Trophoblast cell (in vitro differentiated cells and primary cell): ENCODE measurements around the gene SEMA6C.
"Not testable (repeated sequence)": the region's sequence is repeated elsewhere in the genome, so short reads cannot be mapped to it uniquely, and the experiment has no call there.

Experiments used
- DNase-seq, 2 donors: peaks; one replicate each; pipeline ENCODE4 v3.0.0-alpha.2; 2016
- H2AFZ ChIP-seq: 2 replicates; pipeline ENCODE4 v1.6.1; 2013; ENCODE audit warnings: low read length, moderate library complexity, mild to moderate bottlenecking; ENCODE audit not compliant: insufficient read depth, poor library complexity
- H2AK5ac ChIP-seq: 2 replicates; pipeline ENCODE4 v1.6.1; 2013; ENCODE audit warnings: mild to moderate bottlenecking, low read length
- H2BK120ac ChIP-seq: 2 replicates; pipeline ENCODE4 v1.6.1; 2013; ENCODE audit warnings: low read length, mild to moderate bottlenecking, moderate library complexity; ENCODE audit not compliant: insufficient read depth, poor library complexity
- H2BK12ac ChIP-seq: 2 replicates; pipeline ENCODE4 v1.6.1; 2013; ENCODE audit warnings: mild to moderate bottlenecking, low read length, moderate library complexity
- H2BK5ac ChIP-seq: 2 replicates; pipeline ENCODE4 v1.6.1; 2013; ENCODE audit warnings: low read length, low read depth, moderate library complexity, mild to moderate bottlenecking; ENCODE audit not compliant: poor library complexity
- H3K14ac ChIP-seq: 2 replicates; pipeline ENCODE4 v1.6.1; 2013; ENCODE audit warnings: mild to moderate bottlenecking, low read length
- H3K18ac ChIP-seq: 2 replicates; pipeline ENCODE4 v1.6.1; 2013; ENCODE audit warnings: mild to moderate bottlenecking, low read length
- H3K23ac ChIP-seq: 2 replicates; pipeline ENCODE4 v1.6.1; 2013; ENCODE audit warnings: low read length
- H3K27ac ChIP-seq: 2 replicates; pipeline ENCODE4 v1.5.1; 2013; ENCODE audit warnings: low read depth, mild to moderate bottlenecking, inconsistent platforms, low read length, moderate library complexity
- H3K27me3 ChIP-seq: 2 replicates; pipeline ENCODE4 v1.6.1; 2013; ENCODE audit warnings: inconsistent platforms, mild to moderate bottlenecking, low read length, moderate library complexity; ENCODE audit not compliant: insufficient read depth
- H3K36me3 ChIP-seq, 2 experiments: 1 replicate in 1 of 2; 2 replicates in 1 of 2; pipeline ENCODE4 v1.6.1; 2013; ENCODE audit warnings: low read length in 2 of 2, mild to moderate bottlenecking in 2 of 2, moderate library complexity in 1 of 2; ENCODE audit not compliant: insufficient read depth in 2 of 2, control insufficient read depth in 1 of 2
- H3K4ac ChIP-seq: 2 replicates; pipeline ENCODE4 v1.6.1; 2013; ENCODE audit warnings: low read depth, mild to moderate bottlenecking, low read length, moderate library complexity
- H3K4me1 ChIP-seq, 2 experiments: 1 replicate in 1 of 2; 2 replicates in 1 of 2; pipeline ENCODE4 v1.6.1; 2013; ENCODE audit warnings: low read length in 2 of 2, mild to moderate bottlenecking in 2 of 2, moderate library complexity in 1 of 2; ENCODE audit not compliant: insufficient read depth in 2 of 2, control insufficient read depth in 1 of 2
- H3K4me2 ChIP-seq: 2 replicates; pipeline ENCODE4 v1.6.1; 2013; ENCODE audit warnings: inconsistent platforms, mild to moderate bottlenecking, low read length, moderate library complexity
- H3K4me3 ChIP-seq: 2 replicates; pipeline ENCODE4 v1.5.1; 2013; ENCODE audit warnings: mild to moderate bottlenecking, low read depth, low read length, inconsistent platforms
- H3K79me1 ChIP-seq: one replicate; pipeline ENCODE4 v1.6.1; 2013; ENCODE audit warnings: low read length
- H3K79me2 ChIP-seq: 2 replicates; pipeline ENCODE4 v1.6.1; 2013; ENCODE audit warnings: low read length, mild to moderate bottlenecking; ENCODE audit not compliant: control insufficient read depth, insufficient read depth, poor library complexity
- H3K9ac ChIP-seq: 2 replicates; pipeline ENCODE4 v1.6.1; 2013; ENCODE audit warnings: mild to moderate bottlenecking, low read length
- H3K9me3 ChIP-seq: 2 replicates; pipeline ENCODE4 v1.6.1; 2013; ENCODE audit warnings: low read depth, mild to moderate bottlenecking, control low read depth, inconsistent platforms, low read length; ENCODE audit not compliant: insufficient read depth
- H4K12ac ChIP-seq: 2 replicates; pipeline ENCODE4 v1.6.1; 2013; ENCODE audit warnings: low read depth, mild to moderate bottlenecking, low read length, moderate library complexity
- H4K8ac ChIP-seq: 2 replicates; pipeline ENCODE4 v1.6.1; 2013; ENCODE audit warnings: low read depth, mild to moderate bottlenecking, low read length, moderate library complexity
- H4K91ac ChIP-seq: one replicate; pipeline ENCODE4 v1.6.1; 2013; ENCODE audit warnings: low read depth, mild to moderate bottlenecking, low read length, moderate library complexity
- WGBS: extraction: QIAGEN DNeasy Blood & Tissue Kit; methylation state at CpG from one replicate; pipeline ENCODE4 v1.1.7; 2013; ENCODE audit warnings: missing lambda C conversion rate; ENCODE audit not compliant: insufficient read length, insufficient coverage; ENCODE audit errors: extremely low coverage; 5-methylcytosine and 5-hydroxymethylcytosine counted together

Gene SEMA6C

GRCh38 chr1:151106894-151107293 is 39.5 kb downstream of the SEMA6C start:
- Histone ChIP-seq H4K8ac (no peak overlapping the region), H3K79me2 (no peaks in the 10 kb centered on the region), H3K27ac (no peak overlapping the region), H3K23ac (no peak overlapping the region), H2AFZ (no peak overlapping the region), H2BK12ac (no peak overlapping the region), H3K27me3 (no peaks in the 10 kb centered on the region), H3K9me3 (no peaks in the 10 kb centered on the region), H3K4me2 (no peak overlapping the region), H3K79me1 (no peaks in the 10 kb centered on the region), H2BK5ac (no peak overlapping the region), H4K91ac (no peak overlapping the region), H3K9ac (no peak overlapping the region), H3K36me3 (no peaks in the 10 kb centered on the region), H3K4me1 (no peaks in the 10 kb centered on the region), H3K4me3 (no peak overlapping the region), H3K4ac (no peak overlapping the region), H4K12ac (no peak overlapping the region), H3K14ac (no peak overlapping the region), H2BK120ac (no peak overlapping the region), H2AK5ac (no peak overlapping the region), H3K18ac (no peak overlapping the region)
- no peak for DNase-seq
- no CpG with 5 or more reads among the region's 2 CpGs for WGBS

GRCh38 chr1:151104630-151105029 is 41.8 kb downstream of the SEMA6C start:
- Histone ChIP-seq H4K12ac (no peak overlapping the region), H3K79me2 (no peaks in the 10 kb centered on the region), H2BK12ac (no peak overlapping the region), H3K27ac (no peak overlapping the region), H3K4ac (no peak overlapping the region), H3K27me3 (no peaks in the 10 kb centered on the region), H4K8ac (no peak overlapping the region), H3K18ac (no peak overlapping the region), H3K79me1 (no peaks in the 10 kb centered on the region), H3K14ac (no peak overlapping the region), H3K4me2 (no peak overlapping the region), H3K4me1 (no peaks in the 10 kb centered on the region), H2AFZ (no peak overlapping the region), H2AK5ac (no peak overlapping the region), H3K9ac (no peak overlapping the region), H3K9me3 (no peaks in the 10 kb centered on the region), H3K36me3 (no peaks in the 10 kb centered on the region), H3K4me3 (no peak overlapping the region), H3K23ac (no peak overlapping the region), H4K91ac (no peak overlapping the region), H2BK5ac (no peak overlapping the region), H2BK120ac (no peak overlapping the region)
- DNase-seq: no peak

- H3K79me1 ChIP-seq: no peaks in the 10 kb centered on the region
- WGBS: no CpG with 5 or more reads among the region's 1 CpG
- no peak overlapping the region for H3K4me2 ChIP-seq
- no peak overlapping the region for H2AK5ac ChIP-seq
- no peak overlapping the region for H3K9ac ChIP-seq
- no peak overlapping the region for H3K14ac ChIP-seq
- H2BK12ac ChIP-seq: no peak overlapping the region
- H2BK120ac ChIP-seq: no peak overlapping the region
- no peak overlapping the region for H3K23ac ChIP-seq
- H2BK5ac ChIP-seq: no peak overlapping the region
- H3K18ac ChIP-seq: no peak overlapping the region
- no peak overlapping the region for H3K4me3 ChIP-seq
- no peaks in the 10 kb centered on the region for H3K4me1 ChIP-seq
- H4K91ac ChIP-seq: no peak overlapping the region
- H3K27ac ChIP-seq: no peak overlapping the region
- no peak overlapping the region for H4K8ac ChIP-seq
- no peaks in the 10 kb centered on the region for H3K36me3 ChIP-seq
- H3K4ac ChIP-seq: no peak overlapping the region
- H3K79me2 ChIP-seq: no peaks in the 10 kb centered on the region
- H3K9me3 ChIP-seq: no peaks in the 10 kb centered on the region
- no peak overlapping the region for H2AFZ ChIP-seq
- no peak overlapping the region for H4K12ac ChIP-seq
- H3K27me3 ChIP-seq: no peaks in the 10 kb centered on the region
- DNase-seq: no peak
Observed at GRCh38 chr1:151098126-151098525, 48.3 kb downstream of the SEMA6C start.

GRCh38 chr1:151097426-151097825 is 49.0 kb downstream of the SEMA6C start:
- not testable (repeated sequence) for H2BK5ac ChIP-seq, H4K12ac ChIP-seq, H3K27ac ChIP-seq, H3K79me2 ChIP-seq, H3K4ac ChIP-seq, H4K91ac ChIP-seq, H3K23ac ChIP-seq, H3K9ac ChIP-seq, H3K4me2 ChIP-seq, H3K9me3 ChIP-seq, H3K36me3 ChIP-seq, H3K4me1 ChIP-seq, H3K14ac ChIP-seq, H3K4me3 ChIP-seq, H2AK5ac ChIP-seq, H3K27me3 ChIP-seq, H3K79me1 ChIP-seq, H2BK12ac ChIP-seq, H4K8ac ChIP-seq, H2AFZ ChIP-seq, H3K18ac ChIP-seq, H2BK120ac ChIP-seq
- no CpG with 5 or more reads among the region's 6 CpGs for WGBS
- peak in 1 of 2 donors; percentile 8 for DNase-seq
